Measurements from ENCODE around the gene WDR72. TPM values are rescaled to one million over a fixed set of nuclear protein-coding genes. Genes with fewer than 3 reads are reported as not detected.
"Not testable (repeated sequence)": the region's sequence is repeated elsewhere in the genome, so short reads cannot be mapped to it uniquely, and the experiment has no call there.

WDR72 gene
- total and polyA plus RNA-seq, 3 donors from 2014 or later, result 1.9 to 2.4 (median 2.1) TPM

DNA sequence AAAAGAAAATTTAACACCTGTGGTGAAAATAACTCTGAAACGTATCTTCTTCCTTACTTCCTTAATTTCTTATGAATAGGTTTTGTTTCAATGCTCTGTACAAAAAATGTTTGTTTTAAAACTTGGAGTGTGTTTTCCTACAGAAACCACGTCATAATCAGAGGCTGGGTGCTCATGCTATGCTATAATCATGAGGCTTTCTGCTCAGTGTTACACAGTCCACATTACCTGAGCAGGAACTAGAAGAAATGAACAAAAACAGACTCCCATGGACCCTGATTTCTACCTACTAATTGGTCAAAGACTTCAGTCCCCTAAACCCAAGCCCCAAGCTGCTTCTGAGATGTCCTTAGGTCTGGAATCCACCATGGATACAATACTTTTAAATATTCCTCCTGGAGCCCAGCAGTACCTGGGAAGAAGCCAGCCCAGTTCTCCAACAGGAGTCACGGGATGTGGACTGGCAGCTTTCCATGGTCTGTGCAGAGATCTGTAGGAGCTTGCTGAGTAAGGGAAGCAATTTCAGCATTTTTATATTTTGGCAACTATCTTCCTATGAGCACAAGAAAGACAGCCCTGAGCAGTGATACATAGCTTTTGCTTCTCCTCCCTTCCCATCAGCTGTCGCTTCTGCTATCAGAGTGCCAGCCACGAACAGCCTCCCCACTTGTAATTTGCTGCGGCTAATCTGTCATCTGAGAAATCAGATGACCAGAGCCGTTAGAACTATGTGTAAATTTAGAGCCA, 65.6 kb downstream of the WDR72 start:
- intact Hi-C loops (cut with DNase I; ENCODE audit: low total_unique reads), result no loop called here
- Histone ChIP-seq H3K4me1 (no peaks in the 10 kb centered on the region), H3K27ac (no peak overlapping the region), H3K9me3 (no peaks in the 10 kb centered on the region), H3K36me3 (ENCODE audit: low read depth, missing control alignments) (no peaks in the 10 kb centered on the region), H3K27me3 (no peaks in the 10 kb centered on the region), H3K4me3 (no peak overlapping the region)
- peak; percentile 62 for DNase-seq
- TF ChIP-seq POLR2A (IDR thresholded peaks at IDR 0.05), result no peak
- TF ChIP-seq, protein P1, sequence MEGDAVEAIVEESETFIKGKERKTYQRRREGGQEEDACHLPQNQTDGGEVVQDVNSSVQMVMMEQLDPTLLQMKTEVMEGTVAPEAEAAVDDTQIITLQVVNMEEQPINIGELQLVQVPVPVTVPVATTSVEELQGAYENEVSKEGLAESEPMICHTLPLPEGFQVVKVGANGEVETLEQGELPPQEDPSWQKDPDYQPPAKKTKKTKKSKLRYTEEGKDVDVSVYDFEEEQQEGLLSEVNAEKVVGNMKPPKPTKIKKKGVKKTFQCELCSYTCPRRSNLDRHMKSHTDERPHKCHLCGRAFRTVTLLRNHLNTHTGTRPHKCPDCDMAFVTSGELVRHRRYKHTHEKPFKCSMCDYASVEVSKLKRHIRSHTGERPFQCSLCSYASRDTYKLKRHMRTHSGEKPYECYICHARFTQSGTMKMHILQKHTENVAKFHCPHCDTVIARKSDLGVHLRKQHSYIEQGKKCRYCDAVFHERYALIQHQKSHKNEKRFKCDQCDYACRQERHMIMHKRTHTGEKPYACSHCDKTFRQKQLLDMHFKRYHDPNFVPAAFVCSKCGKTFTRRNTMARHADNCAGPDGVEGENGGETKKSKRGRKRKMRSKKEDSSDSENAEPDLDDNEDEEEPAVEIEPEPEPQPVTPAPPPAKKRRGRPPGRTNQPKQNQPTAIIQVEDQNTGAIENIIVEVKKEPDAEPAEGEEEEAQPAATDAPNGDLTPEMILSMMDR (IDR thresholded peaks at IDR 0.05), result no peak
- WGBS, 2 donors, result 26 to 30% methylated on average over 7 of the region's 7 CpGs

DNA sequence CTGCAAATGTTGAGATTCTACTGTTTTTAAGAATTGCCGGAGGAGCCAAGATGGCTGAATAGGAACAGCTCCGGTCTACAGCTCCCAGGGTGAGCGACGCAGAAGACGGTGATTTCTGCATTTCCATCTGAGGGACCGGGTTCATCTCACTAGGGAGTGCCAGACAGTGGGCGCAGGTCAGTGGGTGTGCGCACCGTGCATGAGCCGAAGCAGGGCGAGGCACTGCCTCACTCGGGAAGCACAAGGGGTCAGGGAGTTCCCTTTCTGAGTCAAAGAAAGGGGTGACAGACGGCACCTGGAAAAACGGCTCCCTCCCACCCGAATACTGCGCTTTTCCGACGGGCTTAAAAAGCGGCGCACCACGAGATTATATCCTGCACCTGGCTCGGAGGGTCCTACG, 75.3 kb downstream of the WDR72 start:
- H3K27me3 ChIP-seq; H3K9me3 ChIP-seq; H3K36me3 ChIP-seq (ENCODE audit: low read depth, missing control alignments); H3K27ac ChIP-seq; H3K4me1 ChIP-seq; H3K4me3 ChIP-seq; DNase-seq; intact Hi-C loops (cut with DNase I; ENCODE audit: low total_unique reads): not testable (repeated sequence)
- WGBS, 2 donors, result 71 to 89% methylated on average over 17 to 22 of the region's 23 CpGs

DNA sequence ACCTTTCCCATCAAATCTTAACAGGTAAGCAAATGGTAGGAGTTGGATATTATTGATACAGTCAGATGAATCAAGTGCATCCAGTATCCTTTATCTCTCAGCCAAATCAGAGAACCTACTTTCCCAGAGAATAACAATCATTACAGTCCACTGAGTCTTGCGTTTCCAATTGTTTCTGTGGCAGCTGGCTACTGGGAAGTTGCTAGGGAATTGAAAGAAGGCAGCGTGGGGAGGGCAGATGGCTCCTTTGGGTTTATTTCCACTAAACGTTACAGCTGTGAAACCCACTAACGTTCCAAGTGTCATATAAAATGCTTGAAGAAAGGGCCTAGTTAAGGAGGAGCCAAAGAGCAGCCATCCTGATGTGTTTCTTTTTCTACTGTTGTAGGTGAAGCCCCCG, 78.4 kb downstream of the WDR72 start:
- intact Hi-C loops (cut with DNase I; ENCODE audit: low total_unique reads), result no loop called here
- no peak overlapping the region for H3K4me3 ChIP-seq
- H3K4me1 ChIP-seq, result no peaks in the 10 kb centered on the region
- 49 to 63% methylated on average over 5 of the region's 5 CpGs for WGBS, 2 donors
- H3K27me3 ChIP-seq, result no peaks in the 10 kb centered on the region
- TF ChIP-seq, protein P1 (IDR thresholded peaks at IDR 0.05), result no peak
- no peak for TF ChIP-seq POLR2A (IDR thresholded peaks at IDR 0.05)
- no peak for DNase-seq
- H3K36me3 ChIP-seq (ENCODE audit: low read depth, missing control alignments), result no peaks in the 10 kb centered on the region
- no peak overlapping the region for H3K27ac ChIP-seq
- no peaks in the 10 kb centered on the region for H3K9me3 ChIP-seq

DNA sequence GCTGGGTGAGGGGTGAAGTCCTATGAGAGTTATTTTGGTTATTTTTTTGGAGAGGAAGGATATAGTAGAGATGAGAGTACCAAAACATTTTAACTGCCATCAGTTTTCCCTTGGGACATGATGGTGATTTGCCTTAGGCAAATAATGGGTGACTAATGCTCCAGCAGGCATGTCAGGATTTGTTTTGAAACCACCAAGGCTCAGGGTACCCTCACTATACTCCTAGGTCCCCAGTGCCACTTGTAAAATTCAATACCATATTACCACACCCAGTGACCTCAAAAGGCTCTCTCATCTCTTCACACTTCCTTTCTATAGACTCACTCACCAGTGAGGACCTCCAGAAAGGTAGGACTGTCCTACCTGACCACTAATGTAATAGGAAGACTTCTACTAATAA, 83.6 kb downstream of the WDR72 start:
- Histone ChIP-seq H3K4me3 (no peak overlapping the region), H3K4me1 (no peaks in the 10 kb centered on the region), H3K9me3 (no peaks in the 10 kb centered on the region), H3K27ac (no peak overlapping the region), H3K36me3 (ENCODE audit: low read depth, missing control alignments) (no peaks in the 10 kb centered on the region), H3K27me3 (no peaks in the 10 kb centered on the region)
- DNase-seq, result no peak
- no peak for TF ChIP-seq POLR2A (IDR thresholded peaks at IDR 0.05)
- TF ChIP-seq, protein P1 (IDR thresholded peaks at IDR 0.05), result no peak
- intact Hi-C loops (cut with DNase I; ENCODE audit: low total_unique reads), result no loop called here

DNA sequence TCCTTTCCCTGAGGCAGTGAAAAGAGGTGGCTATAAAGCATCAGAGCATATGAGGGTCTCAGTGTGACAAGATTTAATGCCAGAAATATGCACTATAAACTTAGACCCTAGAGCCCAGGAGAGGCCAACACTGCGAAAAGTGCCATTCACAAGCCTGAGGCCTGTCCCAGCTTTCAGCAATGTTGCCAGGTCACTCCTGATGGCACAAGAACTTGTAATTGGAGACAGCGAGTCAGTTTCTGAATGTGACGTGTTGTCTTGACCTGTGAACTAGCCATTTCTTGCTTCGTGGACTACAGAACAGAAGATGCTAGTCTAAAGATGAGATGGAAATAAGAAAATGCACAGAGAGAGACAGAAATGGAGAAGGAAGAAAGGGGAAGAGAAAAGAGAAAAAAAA, 87.9 kb downstream of the WDR72 start:
- Histone ChIP-seq H3K4me3 (no peak overlapping the region), H3K9me3 (no peaks in the 10 kb centered on the region), H3K27ac (no peak overlapping the region), H3K36me3 (ENCODE audit: low read depth, missing control alignments) (no peaks in the 10 kb centered on the region), H3K27me3 (no peaks in the 10 kb centered on the region), H3K4me1 (no peaks in the 10 kb centered on the region)
- DNase-seq, result no peak
- 64 to 78% methylated on average over 4 of the region's 4 CpGs for WGBS, 2 donors
- intact Hi-C loops (cut with DNase I; ENCODE audit: low total_unique reads), result no loop called here
- no peak for TF ChIP-seq POLR2A (IDR thresholded peaks at IDR 0.05)
- TF ChIP-seq, protein P1 (IDR thresholded peaks at IDR 0.05), result no peak

Measured in testis (tissue), 3 donors.